GM12878 (cell line): ENCODE results near the gene HPRT1.

ENCODE experiments used
- HDGF ChIP-seq: fragments of 450-650 bp; IDR thresholded peaks from 2 replicates; pipeline ENCODE4 v1.6.1; 2016; ENCODE audit warnings: antibody characterized with exemption
- IRF3 ChIP-seq: fragments of 450-650 bp; IDR thresholded peaks from 2 replicates; pipeline ENCODE4 v1.6.1; 2014; ENCODE audit warnings: mild to moderate bottlenecking
- KDM1A ChIP-seq: fragments of 200-600 bp; sonication (generic); IDR thresholded peaks from 2 replicates; pipeline ENCODE4 v1.6.1; 2016; ENCODE audit warnings: borderline replicate concordance
- MEF2A ChIP-seq: IDR thresholded peaks from 2 replicates; pipeline ENCODE4 v1.6.1; 2011; ENCODE audit warnings: low read depth, mild to moderate bottlenecking, low read length, moderate library complexity; ENCODE audit not compliant: insufficient read depth
- MYB ChIP-seq: fragments of 150-350 bp; IDR thresholded peaks from 2 replicates; pipeline ENCODE4 v1.6.1; 2014; ENCODE audit warnings: mild to moderate bottlenecking, low read depth, low read length, borderline replicate concordance
- POLR2A ChIP-seq: IDR thresholded peaks from 2 replicates; pipeline ENCODE4 v1.6.1; 2011; ENCODE audit warnings: low read depth, mild to moderate bottlenecking, low read length
- POLR2AphosphoS5 ChIP-seq: IDR thresholded peaks from 2 replicates; pipeline ENCODE4 v1.6.1; 2011; ENCODE audit warnings: mild to moderate bottlenecking, low read length, inconsistent platforms
- SP1 ChIP-seq: IDR thresholded peaks from one replicate; pipeline ENCODE4 v1.6.1; 2011; ENCODE audit warnings: low read depth, low read length
- SRF ChIP-seq, 2 experiments: IDR thresholded peaks; 2 replicates each; pipeline ENCODE4 v1.6.1; 2011; ENCODE audit warnings: low read depth in 2 of 2, low read length in 2 of 2, mild to moderate bottlenecking in 1 of 2, moderate library complexity in 1 of 2
- ZNF274 ChIP-seq: IDR thresholded peaks from one replicate; pipeline ENCODE4 v1.8.0; 2011; ENCODE audit not compliant: insufficient read length, insufficient read depth
- TF ChIP-seq, protein P1 (sequence below), 3 experiments: IDR thresholded peaks in 2 of 3; conservative IDR thresholded peaks in 1 of 3; 2 replicates each; pipeline ENCODE4 v1.5.1; 2011; ENCODE audit warnings: low read depth in 3 of 3, low read length in 3 of 3, mild to moderate bottlenecking in 3 of 3, control low read depth in 2 of 3, moderate library complexity in 2 of 3, inconsistent platforms in 1 of 3, mixed read lengths in 1 of 3; ENCODE audit not compliant: control insufficient read depth in 2 of 3, insufficient read depth in 1 of 3; ENCODE audit errors: extremely low read depth in 1 of 3

DNA sequence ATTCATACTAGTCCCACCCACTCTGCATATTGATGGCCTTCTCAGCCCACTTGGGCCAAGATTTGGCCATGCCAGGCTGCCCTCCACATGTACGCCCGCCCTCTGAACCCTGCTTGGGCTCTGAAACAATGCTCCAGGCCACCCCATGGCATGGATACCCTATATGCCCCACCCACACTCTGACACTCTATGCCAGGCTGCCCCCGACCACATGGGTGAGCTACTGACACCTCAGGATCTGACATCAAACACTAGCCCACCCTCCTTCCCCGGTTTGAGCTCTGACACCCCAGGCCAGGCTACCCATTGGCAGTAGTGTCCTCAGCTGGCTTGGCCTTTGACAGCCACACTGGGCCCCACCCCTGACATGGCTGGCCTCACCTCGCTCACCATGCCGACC, 69.5 kb downstream of the HPRT1 start:
- TF ChIP-seq ZNF274 (no peak), HDGF (no peak), POLR2AphosphoS5 (no peak), KDM1A (no peak), POLR2A (no peak), IRF3 (no peak), SP1 (no peak), SRF (IDR thresholded peaks at IDR 0.05; ENCODE audit: low read depth in 2 of 2, low read length in 2 of 2) (no peak), MEF2A (no peak), MYB (no peak)
- TF ChIP-seq, protein P1, sequence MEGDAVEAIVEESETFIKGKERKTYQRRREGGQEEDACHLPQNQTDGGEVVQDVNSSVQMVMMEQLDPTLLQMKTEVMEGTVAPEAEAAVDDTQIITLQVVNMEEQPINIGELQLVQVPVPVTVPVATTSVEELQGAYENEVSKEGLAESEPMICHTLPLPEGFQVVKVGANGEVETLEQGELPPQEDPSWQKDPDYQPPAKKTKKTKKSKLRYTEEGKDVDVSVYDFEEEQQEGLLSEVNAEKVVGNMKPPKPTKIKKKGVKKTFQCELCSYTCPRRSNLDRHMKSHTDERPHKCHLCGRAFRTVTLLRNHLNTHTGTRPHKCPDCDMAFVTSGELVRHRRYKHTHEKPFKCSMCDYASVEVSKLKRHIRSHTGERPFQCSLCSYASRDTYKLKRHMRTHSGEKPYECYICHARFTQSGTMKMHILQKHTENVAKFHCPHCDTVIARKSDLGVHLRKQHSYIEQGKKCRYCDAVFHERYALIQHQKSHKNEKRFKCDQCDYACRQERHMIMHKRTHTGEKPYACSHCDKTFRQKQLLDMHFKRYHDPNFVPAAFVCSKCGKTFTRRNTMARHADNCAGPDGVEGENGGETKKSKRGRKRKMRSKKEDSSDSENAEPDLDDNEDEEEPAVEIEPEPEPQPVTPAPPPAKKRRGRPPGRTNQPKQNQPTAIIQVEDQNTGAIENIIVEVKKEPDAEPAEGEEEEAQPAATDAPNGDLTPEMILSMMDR (IDR thresholded peaks at IDR 0.05 in 2 of 3, conservative IDR thresholded peaks at IDR 0.05 in 1 of 3; ENCODE audit: control insufficient read depth in 2 of 3, extremely low read depth in 1 of 3, insufficient read depth in 1 of 3, low read depth in 3 of 3, low read length in 3 of 3), result no peak
